Tibial nerve (tissue), 4 donors: ENCODE measurements around the gene TBC1D22B.

Experiments used
- CTCF ChIP-seq, 5 experiments: fragments of 200-600 bp in 3 of 5; fragments of 450-650 bp in 2 of 5; sonication (generic) in 3 of 5; IDR thresholded peaks; one replicate each; pipeline ENCODE4 v1.5.1; 2016 to 2019; ENCODE audit warnings: antibody characterized with exemption in 5 of 5, mild to moderate bottlenecking in 3 of 5, moderate library complexity in 2 of 5
- EP300 ChIP-seq, 2 donors: sonication (generic); formaldehyde crosslinking; IDR thresholded peaks; one replicate each; pipeline ENCODE4 v1.6.1; 2017; ENCODE audit warnings: antibody characterized with exemption in 2 of 2, mild to moderate bottlenecking in 1 of 2

DNA sequence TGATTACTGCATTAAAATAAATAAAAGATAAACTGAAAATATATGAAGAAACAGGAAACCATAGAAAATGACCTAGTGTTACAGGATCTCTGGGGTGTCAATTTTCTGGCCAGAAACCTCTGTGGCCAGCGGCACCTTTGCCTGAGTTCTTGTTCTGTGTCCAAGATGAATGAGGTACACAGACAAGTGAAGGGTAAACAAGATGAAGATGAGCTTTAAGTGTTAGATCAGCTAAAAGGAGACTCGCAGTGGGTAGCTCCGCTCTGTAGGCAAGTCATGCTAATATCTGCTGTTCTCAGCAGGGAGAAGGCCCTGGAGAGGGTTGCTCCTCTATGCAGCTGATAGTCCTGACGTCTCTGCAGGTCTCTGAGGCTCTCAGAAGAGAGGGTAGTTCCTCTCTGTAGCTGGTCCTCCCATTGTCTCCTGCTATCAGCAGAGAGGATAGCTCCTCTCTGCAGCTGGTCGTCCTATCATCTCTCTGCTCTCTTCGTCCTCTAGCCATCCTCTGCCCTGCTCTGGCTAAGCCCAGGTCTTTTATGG is 35.9 kb upstream of the TBC1D22B start:
- no peak for TF ChIP-seq CTCF (IDR thresholded peaks at IDR 0.05)
- no peak for TF ChIP-seq EP300 (IDR thresholded peaks at IDR 0.05)
